PC-9 (cell line): ENCODE data around the gene FNIP2. TPM values are rescaled to one million over a fixed set of nuclear protein-coding genes. Genes with fewer than 3 reads are reported as not detected.

Experiments
- Bru-seq: library from RNA; stranded (reverse); fragments of 400-500 nt; gene quantifications from one replicate; lab custom pipeline; 2021; lab: Mats Ljungman, UMichigan
- BruChase-seq, 2 experiments: library from RNA; stranded (reverse); fragments of 400-500 nt; gene quantifications; one replicate each; lab custom pipeline; 2021; lab: Mats Ljungman, UMichigan
- BruUV-seq: library from RNA; stranded (reverse); fragments of 400-500 nt; replicated peaks from 2 replicates; lab custom pipeline; 2021; lab: Mats Ljungman, UMichigan
- CTCF ChIA-PET: fragments of 300-600 bp; sonication (Branson Sonifier 250); formaldehyde crosslinking; loops from one replicate; lab custom pipeline; 2022; ENCODE audit warnings: antibody characterized with exemption; lab: Charles Lee
- POLR2A ChIA-PET: fragments of 300-600 bp; sonication (Branson Sonifier 250); formaldehyde crosslinking; loops from one replicate; lab custom pipeline; 2022; ENCODE audit warnings: antibody characterized with exemption; ENCODE audit not compliant: unreplicated experiment; lab: Charles Lee
- DNase-seq, 2 experiments: peaks; one replicate each; pipeline versions ENCODE4 v3.0.0 to v3.0.0-alpha.2; 2015 to 2022; ENCODE audit warnings: mixed read lengths in 1 of 2
- H2AFZ ChIP-seq: fragments of 200-600 bp; sonication (generic); 2 replicates; pipeline ENCODE4 v1.8.1; 2017; ENCODE audit warnings: antibody characterized with exemption
- H3F3A ChIP-seq: fragments of 200-600 bp; sonication (generic); 2 replicates; pipeline ENCODE4 v1.8.1; 2017; ENCODE audit warnings: antibody characterized with exemption, mild to moderate bottlenecking, low read depth; ENCODE audit not compliant: insufficient read depth
- H3K27ac ChIP-seq: fragments of 200-600 bp; sonication (generic); 2 replicates; pipeline ENCODE4 v1.6.1; 2016; ENCODE audit warnings: mixed run types
- H3K27me3 ChIP-seq: fragments of 200-600 bp; sonication (generic); 2 replicates; pipeline ENCODE4 v1.6.1; 2016; ENCODE audit warnings: low read depth, mixed run types; ENCODE audit not compliant: insufficient read depth
- H3K36me3 ChIP-seq: fragments of 200-600 bp; sonication (generic); 2 replicates; pipeline ENCODE4 v1.6.1; 2016; ENCODE audit warnings: low read depth, mixed run types
- H3K4me1 ChIP-seq: fragments of 200-600 bp; sonication (generic); replicated peaks from 2 replicates; pipeline ENCODE4 v1.6.1; 2016; ENCODE audit warnings: mixed run types; ENCODE audit not compliant: insufficient read depth
- H3K4me2 ChIP-seq: fragments of 200-600 bp; sonication (generic); 2 replicates; pipeline ENCODE4 v1.6.1; 2017; ENCODE audit warnings: mixed run types
- H3K4me3 ChIP-seq: fragments of 200-600 bp; sonication (generic); 2 replicates; pipeline ENCODE4 v1.6.1; 2016; ENCODE audit warnings: mixed run types
- H3K79me2 ChIP-seq: fragments of 200-600 bp; sonication (generic); 2 replicates; pipeline ENCODE4 v1.6.1; 2017; ENCODE audit warnings: low read depth, mixed run types
- H3K9me2 ChIP-seq: fragments of 200-600 bp; sonication (generic); 2 replicates; pipeline ENCODE4 v1.8.1; 2017; ENCODE audit warnings: mild to moderate bottlenecking; ENCODE audit not compliant: insufficient read depth
- H3K9me3 ChIP-seq: fragments of 200-600 bp; sonication (generic); 2 replicates; pipeline ENCODE4 v1.8.1; 2016; ENCODE audit warnings: low read depth; ENCODE audit not compliant: insufficient read depth
- H4K20me1 ChIP-seq: fragments of 200-600 bp; sonication (generic); 2 replicates; pipeline ENCODE4 v1.8.1; 2017; ENCODE audit not compliant: insufficient read depth
- EZH2 ChIP-seq: fragments of 200-600 bp; sonication (generic); IDR thresholded peaks from 2 replicates; pipeline ENCODE4 v1.8.0; 2017; ENCODE audit warnings: antibody characterized with exemption, low read depth
- intact Hi-C: fragments of 100-400 bp; cut with micrococcal nuclease; formaldehyde crosslinking; loops from one replicate; pipeline ENCODE4 v1.10.0; 2022; ENCODE audit not compliant: unreplicated experiment
- long read RNA-seq: library from polyadenylated mRNA; stranded (forward); transcript quantifications from one replicate; pipeline ENCODE4 v2.0.0, GENCODE V29; 2022
- total RNA-seq: library from RNA; stranded (reverse); gene quantifications from 2 replicates; pipeline ENCODE4 v1.2.3, GENCODE V29; 2021
- TF ChIP-seq, protein P1 (sequence below): fragments of 200-600 bp; sonication (generic); conservative IDR thresholded peaks from 2 replicates; pipeline ENCODE4 v1.6.1; 2017; ENCODE audit warnings: mixed run types, antibody characterized with exemption, mild to moderate bottlenecking, moderate library complexity

The FNIP2 gene
- 2.1 and 2.5 TPM in 2 replicates for total RNA-seq
- percentile 44 among the genes with signal in this experiment for Bru-seq, nascent RNA
- BruChase-seq, experiment 1, labeled RNA remaining after a 2-hour chase: percentile 43 among the genes with signal in this experiment
- BruChase-seq, experiment 2, labeled RNA remaining after a 6-hour chase: percentile 41 among the genes with signal in this experiment
- long read RNA-seq: 0 reads

GRCh38 chr4:158768555-158769174, at the start of gene FNIP2:
TSS of gene FNIP2 (plus strand) at chr4:158769026. CDS start at chr4:158769213, 187 bp downstream.
- Histone ChIP-seq H3K36me3 (no peaks in the 10 kb centered on the region), H3F3A (no peaks in the 10 kb centered on the region), H4K20me1 (no peaks in the 10 kb centered on the region), H3K79me2 (no peaks in the 10 kb centered on the region), H3K27ac (no peak within 1 kb of the TSS), H3K9me2 (no peaks in the 10 kb centered on the region), H3K4me3 (peak within 1 kb of the TSS; percentile 86), H3K4me2 (peak within 1 kb of the TSS; percentile 95), H3K9me3 (no peaks in the 10 kb centered on the region), H2AFZ (peak within 1 kb of the TSS; percentile 90), H3K27me3 (no peaks in the 10 kb centered on the region), H3K4me1 (no peaks in the 10 kb centered on the region)
- ChIA-PET CTCF (no interaction called here), POLR2A (no interaction called here)
- TF ChIP-seq EZH2: no peak
- TF ChIP-seq, protein P1, sequence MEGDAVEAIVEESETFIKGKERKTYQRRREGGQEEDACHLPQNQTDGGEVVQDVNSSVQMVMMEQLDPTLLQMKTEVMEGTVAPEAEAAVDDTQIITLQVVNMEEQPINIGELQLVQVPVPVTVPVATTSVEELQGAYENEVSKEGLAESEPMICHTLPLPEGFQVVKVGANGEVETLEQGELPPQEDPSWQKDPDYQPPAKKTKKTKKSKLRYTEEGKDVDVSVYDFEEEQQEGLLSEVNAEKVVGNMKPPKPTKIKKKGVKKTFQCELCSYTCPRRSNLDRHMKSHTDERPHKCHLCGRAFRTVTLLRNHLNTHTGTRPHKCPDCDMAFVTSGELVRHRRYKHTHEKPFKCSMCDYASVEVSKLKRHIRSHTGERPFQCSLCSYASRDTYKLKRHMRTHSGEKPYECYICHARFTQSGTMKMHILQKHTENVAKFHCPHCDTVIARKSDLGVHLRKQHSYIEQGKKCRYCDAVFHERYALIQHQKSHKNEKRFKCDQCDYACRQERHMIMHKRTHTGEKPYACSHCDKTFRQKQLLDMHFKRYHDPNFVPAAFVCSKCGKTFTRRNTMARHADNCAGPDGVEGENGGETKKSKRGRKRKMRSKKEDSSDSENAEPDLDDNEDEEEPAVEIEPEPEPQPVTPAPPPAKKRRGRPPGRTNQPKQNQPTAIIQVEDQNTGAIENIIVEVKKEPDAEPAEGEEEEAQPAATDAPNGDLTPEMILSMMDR: no peak
- peak; percentile 34 to 75 for DNase-seq
- no TSS peak for BruUV-seq
- intact Hi-C loops: loop anchor here (2.0 kb wide), 2 partner anchors 42 to 82 kb away; no protein-coding TSS in a partner anchor

DNA sequence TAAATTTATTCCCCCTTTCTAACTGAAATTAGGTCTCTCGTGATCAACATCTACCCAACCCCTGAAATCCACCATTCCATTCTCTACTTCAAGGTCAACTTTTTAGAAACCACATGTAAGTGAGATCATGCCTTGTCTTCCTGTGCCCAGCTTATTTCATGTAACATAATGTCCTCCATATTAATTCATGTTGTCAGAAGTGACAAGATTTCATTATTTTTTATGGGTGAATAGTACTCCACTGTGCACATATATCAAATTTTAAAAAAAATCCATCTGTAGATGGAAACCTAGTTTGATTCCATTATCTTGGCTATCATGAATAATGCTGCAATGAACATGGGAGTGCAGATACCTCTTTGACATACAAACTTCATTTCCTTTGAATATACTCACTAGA, 47.1 kb upstream of the FNIP2 start:
- peaks cover 10% of the 10 kb centered on the region; the same call in 1 of the 2 replicates for H3K36me3 ChIP-seq
- H3K4me2 ChIP-seq: peak overlapping the region; percentile 83
- no peaks in the 10 kb centered on the region for H3K27me3 ChIP-seq
- no peaks in the 10 kb centered on the region for H4K20me1 ChIP-seq
- H3K4me1 ChIP-seq: no peaks in the 10 kb centered on the region; the same call in 1 of the 2 replicates
- no peak overlapping the region for H3K27ac ChIP-seq
- H3K9me2 ChIP-seq: no peaks in the 10 kb centered on the region
- intact Hi-C loops: loop anchor here (2.0 kb wide), 1 partner anchor 453 kb away; no protein-coding TSS in a partner anchor
- no TSS peak for BruUV-seq
- peaks cover 6% of the 10 kb centered on the region for H3F3A ChIP-seq
- CTCF ChIA-PET: no interaction called here
- H3K9me3 ChIP-seq: no peaks in the 10 kb centered on the region
- DNase-seq: no peak
- TF ChIP-seq, protein P1: no peak
- TF ChIP-seq EZH2: no peak
- POLR2A ChIA-PET: no interaction called here
- peak overlapping the region; percentile 65; the same call in 1 of the 2 replicates for H3K4me3 ChIP-seq
- no peak overlapping the region for H2AFZ ChIP-seq
- H3K79me2 ChIP-seq: peaks cover 21% of the 10 kb centered on the region

DNA sequence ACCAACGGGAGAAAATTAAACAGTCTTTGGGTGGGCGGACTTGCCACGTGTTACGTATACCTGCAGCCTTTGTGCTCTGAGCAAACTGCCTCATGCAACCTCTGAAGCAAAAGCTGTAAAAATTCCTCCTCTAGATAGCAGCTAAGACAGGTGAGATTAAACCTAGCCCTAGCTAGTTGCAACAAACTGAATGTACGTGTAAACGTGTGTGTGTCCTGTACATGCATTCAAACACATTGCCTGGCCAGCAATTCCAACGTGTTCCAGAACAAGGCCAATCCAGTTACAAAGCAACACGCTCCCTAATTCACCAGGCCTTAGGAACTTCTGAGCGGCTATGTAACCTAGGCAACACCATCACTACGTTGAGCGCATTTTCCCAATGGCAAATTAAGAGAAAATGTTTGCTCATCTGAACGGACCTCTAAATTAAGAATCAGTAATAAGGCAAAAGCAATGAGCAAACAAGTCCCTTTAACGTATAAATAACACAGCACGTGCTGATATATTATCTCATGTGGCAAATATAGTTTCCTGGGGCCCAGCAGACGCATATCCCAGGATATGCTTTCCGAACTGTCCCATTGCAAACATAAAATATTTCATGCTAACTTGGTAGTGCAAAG, 46.4 kb upstream of the FNIP2 start:
- no peaks in the 10 kb centered on the region for H3K9me2 ChIP-seq
- peak overlapping the region; percentile 65 for H3K4me3 ChIP-seq
- H3K4me2 ChIP-seq: peak overlapping the region; percentile 83
- H2AFZ ChIP-seq: peak overlapping the region; percentile 89
- POLR2A ChIA-PET: no interaction called here
- CTCF ChIA-PET: no interaction called here
- no peaks in the 10 kb centered on the region for H4K20me1 ChIP-seq
- DNase-seq: no peak
- H3K27ac ChIP-seq: peak overlapping the region; percentile 83
- H3K4me1 ChIP-seq: no peaks in the 10 kb centered on the region; the same call in 1 of the 2 replicates
- intact Hi-C loops: loop anchor here (2.0 kb wide), 1 partner anchor 452 kb away; no protein-coding TSS in a partner anchor
- H3K9me3 ChIP-seq: no peaks in the 10 kb centered on the region
- H3K79me2 ChIP-seq: peaks cover 21% of the 10 kb centered on the region
- no TSS peak for BruUV-seq
- peaks cover 9% of the 10 kb centered on the region; the same call in 1 of the 2 replicates for H3K36me3 ChIP-seq
- TF ChIP-seq, protein P1: no peak
- TF ChIP-seq EZH2: no peak
- H3F3A ChIP-seq: peaks cover 6% of the 10 kb centered on the region
- H3K27me3 ChIP-seq: no peaks in the 10 kb centered on the region
